Tibial nerve (tissue), 4 donors: Measurements from ENCODE around the gene METTL16. TPM values are rescaled to one million over a fixed set of nuclear protein-coding genes. Genes with fewer than 3 reads are reported as not detected.
"Not testable (repeated sequence)": the region's sequence is repeated elsewhere in the genome, so short reads cannot be mapped to it uniquely, and the experiment has no call there.

Source experiments
- DNase-seq, 2 donors: peaks; one replicate each; pipeline ENCODE4 v3.0.0-alpha.2; 2019; ENCODE audit warnings: low spot score in 2 of 2
- H3K27ac ChIP-seq, 4 donors: fragments of 200-600 bp; sonication (generic) in 3 of 4; one replicate each; pipeline ENCODE4 v1.5.1; 2017 to 2019; ENCODE audit warnings: mild to moderate bottlenecking in 1 of 4
- H3K27me3 ChIP-seq, 2 donors: fragments of 200-600 bp; sonication (generic) in 1 of 2; one replicate each; pipeline versions ENCODE4 v1.5.1 to v1.6.0; 2017 to 2019
- H3K36me3 ChIP-seq, 3 donors: fragments of 200-600 bp; sonication (generic); one replicate each; pipeline ENCODE4 v1.5.1; 2018 to 2019
- H3K4me1 ChIP-seq, 4 donors: fragments of 200-600 bp; sonication (generic) in 3 of 4; one replicate each; pipeline ENCODE4 v1.5.1; 2017 to 2019
- H3K4me3 ChIP-seq, 4 donors: fragments of 200-600 bp; sonication (generic) in 3 of 4; one replicate each; pipeline ENCODE4 v1.5.1; 2017 to 2019; ENCODE audit warnings: mild to moderate bottlenecking in 1 of 4, moderate library complexity in 1 of 4
- H3K9me3 ChIP-seq, 4 donors: fragments of 200-600 bp; sonication (generic) in 3 of 4; one replicate each; pipeline ENCODE4 v1.5.1; 2017 to 2019
- CTCF ChIP-seq, 5 experiments: fragments of 200-600 bp in 3 of 5; fragments of 450-650 bp in 2 of 5; sonication (generic) in 3 of 5; IDR thresholded peaks; one replicate each; pipeline ENCODE4 v1.5.1; 2016 to 2019; ENCODE audit warnings: antibody characterized with exemption in 5 of 5, mild to moderate bottlenecking in 3 of 5, moderate library complexity in 2 of 5
- EP300 ChIP-seq, 2 donors: sonication (generic); formaldehyde crosslinking; IDR thresholded peaks; one replicate each; pipeline ENCODE4 v1.6.1; 2017; ENCODE audit warnings: antibody characterized with exemption in 2 of 2, mild to moderate bottlenecking in 1 of 2
- POLR2A ChIP-seq, 2 donors: fragments of 450-650 bp; IDR thresholded peaks; one replicate each; pipeline ENCODE4 v1.6.1; 2017; ENCODE audit warnings: antibody characterized with exemption in 2 of 2, mild to moderate bottlenecking in 2 of 2, moderate library complexity in 2 of 2
- WGBS, 2 donors: methylation state at CpG; one replicate each; pipeline ENCODE4 v1.1.5; 2018; 5-methylcytosine and 5-hydroxymethylcytosine counted together
- total RNA-seq, 4 donors: library from RNA; depleted of rRNA; stranded (reverse); fragments of >200 nt; gene quantifications; one replicate each; pipeline ENCODE4 v1.1.0, GENCODE V29; 2016

Gene METTL16
- total RNA-seq, 4 donors from 2014 or later = 26.5 to 38.1 (median 33.9) TPM

GRCh38 chr17:2502871-2503580 is 8.7 kb downstream of the METTL16 start:
- no peak overlapping the region for H3K27ac ChIP-seq
- TF ChIP-seq POLR2A (IDR thresholded peaks at IDR 0.05) (no peak), EP300 (IDR thresholded peaks at IDR 0.05) (no peak), CTCF (IDR thresholded peaks at IDR 0.05) (no peak)
- 93 to 94% methylated on average over 8 of the region's 8 CpGs for WGBS, 2 donors
- H3K4me1 ChIP-seq = peaks cover 0 to 1% (median 0%) of the 10 kb centered on the region in 4 donors
- H3K4me3 ChIP-seq = no peak overlapping the region
- DNase-seq = no peak
- H3K27me3 ChIP-seq = no peaks in the 10 kb centered on the region
- peaks cover 0 to 41% (median 0%) of the 10 kb centered on the region in 3 donors for H3K36me3 ChIP-seq
- no peaks in the 10 kb centered on the region for H3K9me3 ChIP-seq

GRCh38 chr17:2500446-2500845 is 11.2 kb downstream of the METTL16 start:
- no peak for DNase-seq
- no peaks in the 10 kb centered on the region for H3K27me3 ChIP-seq
- H3K9me3 ChIP-seq = no peaks in the 10 kb centered on the region
- peaks cover 0 to 57% (median 0%) of the 10 kb centered on the region in 3 donors for H3K36me3 ChIP-seq
- TF ChIP-seq EP300 (IDR thresholded peaks at IDR 0.05) (no peak), CTCF (IDR thresholded peaks at IDR 0.05) (no peak), POLR2A (IDR thresholded peaks at IDR 0.05) (no peak)
- H3K4me1 ChIP-seq = no peaks in the 10 kb centered on the region
- WGBS, 2 donors = 74 to 81% methylated on average over 8 of the region's 8 CpGs
- H3K4me3 ChIP-seq = no peak overlapping the region
- H3K27ac ChIP-seq = no peak overlapping the region

- not testable (repeated sequence) for H3K36me3 ChIP-seq, H3K4me3 ChIP-seq, H3K9me3 ChIP-seq, H3K27ac ChIP-seq, H3K27me3 ChIP-seq, DNase-seq
- whole genome bisulfite sequencing, 2 donors = 92 to 94% methylated on average over 15 of the region's 15 CpGs
- peaks cover 0 to 33% (median 11%) of the 10 kb centered on the region in 4 donors for H3K4me1 ChIP-seq
These were observed 22.4 kb downstream of the METTL16 start for GRCh38 chr17:2489286-2489685.

GRCh38 chr17:2487306-2487705 is 24.4 kb downstream of the METTL16 start:
- no peak for DNase-seq
- peaks cover 0 to 37% (median 11%) of the 10 kb centered on the region in 4 donors for H3K4me1 ChIP-seq

GRCh38 chr17:2486709-2487108 is 25.0 kb downstream of the METTL16 start:
- not testable (repeated sequence) for H3K4me3 ChIP-seq, H3K27ac ChIP-seq, H3K9me3 ChIP-seq, H3K27me3 ChIP-seq, DNase-seq, H3K36me3 ChIP-seq
- whole genome bisulfite sequencing, 2 donors = 90 to 100% methylated on average over 4 of the region's 4 CpGs
- H3K4me1 ChIP-seq = peaks cover 0 to 39% (median 11%) of the 10 kb centered on the region in 4 donors

More at GRCh38 chr17:2487306-2487705, 24.4 kb downstream of the METTL16 start:
- no peaks in the 10 kb centered on the region for H3K27me3 ChIP-seq
- H3K9me3 ChIP-seq = no peaks in the 10 kb centered on the region
- TF ChIP-seq EP300 (IDR thresholded peaks at IDR 0.05) (no peak), CTCF (IDR thresholded peaks at IDR 0.05) (no peak), POLR2A (IDR thresholded peaks at IDR 0.05) (no peak)
- WGBS, 2 donors = 78 to 79% methylated on average over 6 of the region's 6 CpGs
- H3K36me3 ChIP-seq = no peaks in the 10 kb centered on the region
- no peak overlapping the region for H3K4me3 ChIP-seq
- no peak overlapping the region for H3K27ac ChIP-seq

- no peak overlapping the region for H3K27ac ChIP-seq
- WGBS, 2 donors = 85 to 86% methylated on average over 10 of the region's 10 CpGs
These were observed 25.7 kb downstream of the METTL16 start for GRCh38 chr17:2485970-2486369.

More at GRCh38 chr17:2485970-2486369, 25.7 kb downstream of the METTL16 start:
- H3K27me3 ChIP-seq = no peaks in the 10 kb centered on the region
- H3K9me3 ChIP-seq = no peaks in the 10 kb centered on the region
- DNase-seq = no peak
- H3K4me3 ChIP-seq = no peak overlapping the region
- no peak for TF ChIP-seq EP300 (IDR thresholded peaks at IDR 0.05)
- no peak for TF ChIP-seq CTCF (IDR thresholded peaks at IDR 0.05)
- no peak for TF ChIP-seq POLR2A (IDR thresholded peaks at IDR 0.05)
- peaks cover 0 to 32% (median 7%) of the 10 kb centered on the region in 4 donors for H3K4me1 ChIP-seq
- no peaks in the 10 kb centered on the region for H3K36me3 ChIP-seq
